B cell (primary cell): Measurements from ENCODE around the gene FIBCD1. TPM values are rescaled to one million over a fixed set of nuclear protein-coding genes. Genes with fewer than 3 reads are reported as not detected.

Source experiments
- ATAC-seq: fragments of 200-7000 bp; cut with Tn5 transposase; one replicate; pipeline ENCODE4 v1.10.0; 2021; ENCODE audit warnings: low read depth, mild to moderate bottlenecking, moderate number of reproducible peaks, moderate library complexity
- CTCF ChIA-PET: fragments of 350-600 bp; sonication (Branson Sonifier 250); formaldehyde crosslinking; loops from one replicate; lab custom pipeline; 2021; ENCODE audit warnings: antibody characterized with exemption, inconsistent platforms; lab: Charles Lee
- POLR2A ChIA-PET: fragments of 350-600 bp; sonication (Branson Sonifier 250); formaldehyde crosslinking; loops from one replicate; lab custom pipeline; 2021; ENCODE audit warnings: antibody characterized with exemption; lab: Charles Lee
- DNase-seq: peaks from one replicate; pipeline ENCODE4 v3.0.0; 2013
- H2AFZ ChIP-seq: 2 replicates; pipeline ENCODE4 v1.6.1; 2012; ENCODE audit warnings: mild to moderate bottlenecking, low read depth, low read length; ENCODE audit not compliant: insufficient read depth, poor library complexity, severe bottlenecking
- H3K27ac ChIP-seq, 2 donors: 1 replicate in 1 of 2; 2 replicates in 1 of 2; pipeline ENCODE4 v1.5.1; 2012 to 2013; ENCODE audit warnings: low read length in 2 of 2, mild to moderate bottlenecking in 2 of 2, moderate library complexity in 1 of 2
- H3K27me3 ChIP-seq, 4 experiments: fragments of 200-600 bp in 1 of 4; sonication (generic) in 1 of 4; replicated peaks in 1 of 4; 1 replicate in 2 of 4; 2 replicates in 2 of 4; pipeline versions ENCODE4 v1.6.1 to v1.7.0; 2013 to 2016; ENCODE audit warnings: low read length in 3 of 4, mild to moderate bottlenecking in 2 of 4, mixed read lengths in 1 of 4, moderate library complexity in 1 of 4; ENCODE audit not compliant: insufficient read depth in 4 of 4, control insufficient read depth in 3 of 4; ENCODE audit errors: control extremely low read depth in 1 of 4
- H3K36me3 ChIP-seq, 2 experiments: replicated peaks in 1 of 2; 1 replicate in 1 of 2; 2 replicates in 1 of 2; pipeline versions ENCODE4 v1.6.1 to v1.7.1; 2013; ENCODE audit warnings: low read length in 1 of 2; ENCODE audit not compliant: insufficient read depth in 2 of 2, control insufficient read depth in 1 of 2; ENCODE audit errors: control extremely low read depth in 1 of 2, extremely low read depth in 1 of 2
- H3K4me1 ChIP-seq, 2 donors: fragments of 200-600 bp in 1 of 2; sonication (generic) in 1 of 2; 1 replicate in 1 of 2; 2 replicates in 1 of 2; pipeline versions ENCODE4 v1.5.1 to v1.6.1; 2013 to 2017; ENCODE audit warnings: low read length in 2 of 2; ENCODE audit not compliant: control insufficient read depth in 2 of 2, insufficient read depth in 2 of 2
- H3K4me2 ChIP-seq: replicated peaks from 2 replicates; pipeline ENCODE3; 2012; ENCODE audit warnings: mild to moderate bottlenecking, low read depth, low read length; ENCODE audit not compliant: poor library complexity, severe bottlenecking
- H3K4me3 ChIP-seq, 5 experiments: fragments of 200-600 bp in 1 of 5; sonication (generic) in 1 of 5; 1 replicate in 3 of 5; 2 replicates in 2 of 5; pipeline versions ENCODE4 v1.5.1 to v1.7.0; 2011 to 2016; ENCODE audit warnings: low read length in 4 of 5, mild to moderate bottlenecking in 4 of 5, low read depth in 2 of 5, control low read depth in 1 of 5, moderate library complexity in 1 of 5; ENCODE audit not compliant: insufficient read depth in 1 of 5; ENCODE audit errors: control extremely low read depth in 1 of 5, extremely low read depth in 1 of 5
- H3K79me2 ChIP-seq: fragments of 200-600 bp; sonication (generic); one replicate; pipeline ENCODE4 v1.6.0; 2016; ENCODE audit warnings: low read length; ENCODE audit not compliant: control insufficient read depth, insufficient read depth
- H3K9ac ChIP-seq: fragments of 200-600 bp; sonication (generic); 2 replicates; pipeline ENCODE4 v1.6.1; 2017; ENCODE audit warnings: mild to moderate bottlenecking, low read length, moderate library complexity
- H3K9me3 ChIP-seq, 3 donors: one replicate each; pipeline versions ENCODE4 v1.6.1 to v1.7.1; 2013; ENCODE audit warnings: low read length in 2 of 3; ENCODE audit not compliant: control insufficient read depth in 2 of 3, insufficient read depth in 1 of 3; ENCODE audit errors: control extremely low read depth in 1 of 3
- H4K20me1 ChIP-seq: 2 replicates; pipeline ENCODE4 v1.6.0; 2012; ENCODE audit warnings: mild to moderate bottlenecking, low read length; ENCODE audit not compliant: insufficient read depth, control insufficient read depth, poor library complexity, severe bottlenecking
- H3K27ac Mint-ChIP-seq: one replicate; pipeline ENCODE4 v1.8.0; 2021; ENCODE audit warnings: mixed read lengths
- H3K27me3 Mint-ChIP-seq: one replicate; pipeline ENCODE4 v1.8.0; 2021; ENCODE audit warnings: mixed read lengths
- H3K4me1 Mint-ChIP-seq: one replicate; pipeline ENCODE4 v1.8.0; 2021; ENCODE audit warnings: mixed read lengths
- H3K4me3 Mint-ChIP-seq: one replicate; pipeline ENCODE4 v1.8.0; 2021; ENCODE audit warnings: mixed read lengths
- H3K9me3 Mint-ChIP-seq: one replicate; pipeline ENCODE4 v1.8.0; 2022; ENCODE audit warnings: mixed read lengths; ENCODE audit not compliant: insufficient read depth
- EZH2 ChIP-seq: IDR thresholded peaks from 2 replicates; pipeline ENCODE4 v1.6.1; 2012; ENCODE audit warnings: borderline replicate concordance, low read depth, mild to moderate bottlenecking, moderate library complexity, low read length; ENCODE audit not compliant: insufficient read depth, poor library complexity, severe bottlenecking
- WGBS: methylation state at CpG from one replicate; pipeline ENCODE4 v1.1.5; 2013; ENCODE audit warnings: missing lambda C conversion rate; ENCODE audit not compliant: insufficient coverage; 5-methylcytosine and 5-hydroxymethylcytosine counted together
- intact Hi-C: fragments of 100-400 bp; cut with micrococcal nuclease; formaldehyde crosslinking; loops from one replicate; pipeline ENCODE4 v1.10.0; 2022
- polyA plus RNA-seq: library from polyadenylated mRNA; depleted of rRNA; stranded (reverse); fragments of >200 nt; gene quantifications from 2 replicates; pipeline ENCODE4 v1.2.3, GENCODE V29; 2012
- total RNA-seq, 2 donors: library from RNA; stranded (reverse); fragments of 120-200 nt in 1 of 2; gene quantifications; 1 replicate in 1 of 2; 2 replicates in 1 of 2; pipeline versions ENCODE4 v1.2.3 to v1.2.4, GENCODE V29; 2013 to 2022
- TF ChIP-seq, protein P1 (sequence below): fragments of 200-600 bp; IDR thresholded peaks from one replicate; pipeline ENCODE4 v1.8.0; 2022; ENCODE audit warnings: antibody characterized with exemption, mild to moderate bottlenecking

Gene FIBCD1
- total and polyA plus RNA-seq, 2 donors (not counting 1 experiment from before 2014, with no cell fraction given), result not detected

DNA sequence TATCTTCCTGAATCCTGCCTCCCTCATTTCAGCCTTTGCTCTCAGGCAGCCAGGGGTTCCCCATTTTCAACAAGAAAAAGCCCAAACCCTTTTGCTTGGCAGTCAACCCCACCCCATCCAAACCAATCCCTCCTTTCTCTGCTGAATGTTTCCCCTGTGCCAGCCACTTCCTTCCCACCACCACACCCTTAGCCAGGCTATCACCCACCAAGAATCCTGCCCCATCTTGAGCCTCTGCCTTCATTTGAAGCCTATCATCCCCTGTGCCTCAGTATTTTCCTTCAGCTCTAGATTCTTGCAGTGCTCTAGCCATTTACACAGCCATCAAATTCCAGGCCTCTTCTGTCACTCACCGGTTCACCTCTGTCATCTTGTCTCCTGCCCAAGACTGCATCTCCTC lies 15.3 kb upstream of the FIBCD1 start:
- Mint-ChIP-seq H3K9me3 (peaks cover 5% of the 10 kb centered on the region), H3K27ac (no peak overlapping the region), H3K27me3 (peaks cover 15% of the 10 kb centered on the region), H3K4me3 (no peak overlapping the region), H3K4me1 (no peaks in the 10 kb centered on the region)
- intact Hi-C loops, result no loop called here
- no CpG with 5 or more reads among the region's 1 CpG for WGBS
- Histone ChIP-seq H3K4me2 (no peak overlapping the region), H3K9me3 (peaks cover 0 to 36% (median 0%) of the 10 kb centered on the region in 3 donors), H3K4me3 (no peak overlapping the region), H3K36me3 (no peaks in the 10 kb centered on the region), H4K20me1 (no peaks in the 10 kb centered on the region), H2AFZ (no peak overlapping the region), H3K27ac (no peak overlapping the region), H3K9ac (no peak overlapping the region), H3K27me3 (peaks cover 0 to 5% (median 0%) of the 10 kb centered on the region in 4 experiments), H3K4me1 (no peaks in the 10 kb centered on the region), H3K79me2 (no peaks in the 10 kb centered on the region)
- CTCF ChIA-PET, result no interaction called here
- DNase-seq (no peak), ATAC-seq (no peak)
- no peak for TF ChIP-seq EZH2
- TF ChIP-seq, protein P1, sequence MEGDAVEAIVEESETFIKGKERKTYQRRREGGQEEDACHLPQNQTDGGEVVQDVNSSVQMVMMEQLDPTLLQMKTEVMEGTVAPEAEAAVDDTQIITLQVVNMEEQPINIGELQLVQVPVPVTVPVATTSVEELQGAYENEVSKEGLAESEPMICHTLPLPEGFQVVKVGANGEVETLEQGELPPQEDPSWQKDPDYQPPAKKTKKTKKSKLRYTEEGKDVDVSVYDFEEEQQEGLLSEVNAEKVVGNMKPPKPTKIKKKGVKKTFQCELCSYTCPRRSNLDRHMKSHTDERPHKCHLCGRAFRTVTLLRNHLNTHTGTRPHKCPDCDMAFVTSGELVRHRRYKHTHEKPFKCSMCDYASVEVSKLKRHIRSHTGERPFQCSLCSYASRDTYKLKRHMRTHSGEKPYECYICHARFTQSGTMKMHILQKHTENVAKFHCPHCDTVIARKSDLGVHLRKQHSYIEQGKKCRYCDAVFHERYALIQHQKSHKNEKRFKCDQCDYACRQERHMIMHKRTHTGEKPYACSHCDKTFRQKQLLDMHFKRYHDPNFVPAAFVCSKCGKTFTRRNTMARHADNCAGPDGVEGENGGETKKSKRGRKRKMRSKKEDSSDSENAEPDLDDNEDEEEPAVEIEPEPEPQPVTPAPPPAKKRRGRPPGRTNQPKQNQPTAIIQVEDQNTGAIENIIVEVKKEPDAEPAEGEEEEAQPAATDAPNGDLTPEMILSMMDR, result no peak
- POLR2A ChIA-PET, result no interaction called here

DNA sequence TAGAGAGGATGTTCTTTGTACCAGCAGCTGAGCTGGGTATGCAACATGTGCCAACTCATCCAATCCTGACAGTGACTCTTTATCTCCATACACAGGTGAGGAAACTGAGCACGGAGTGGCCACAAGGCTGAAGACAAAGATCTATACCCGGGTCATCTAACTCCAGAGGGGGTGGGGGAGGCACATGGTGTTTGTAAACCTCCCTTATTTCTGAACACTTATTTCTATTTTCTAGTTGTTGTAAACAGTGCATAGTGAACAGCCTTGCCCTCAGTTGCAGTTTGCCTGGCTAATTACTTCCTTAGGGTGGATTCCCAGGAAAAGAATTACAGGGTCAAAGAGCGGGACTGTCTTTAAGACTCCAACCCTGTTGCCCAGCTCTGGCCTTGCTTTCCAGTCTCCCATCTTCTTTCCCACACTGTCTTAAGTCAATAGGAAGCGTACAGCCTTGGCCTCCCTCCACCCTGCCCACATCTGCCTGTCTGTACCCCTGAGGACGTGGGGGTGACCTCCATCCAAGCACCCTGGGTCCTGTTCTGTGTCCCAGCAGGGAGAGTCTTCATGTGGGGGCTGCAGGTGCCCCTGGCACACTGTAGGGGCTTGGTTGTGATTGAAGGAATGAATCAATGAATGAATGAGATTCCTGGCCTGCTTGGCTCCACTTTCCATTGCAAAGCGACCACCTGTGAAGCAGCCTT lies 13.2 kb upstream of the FIBCD1 start:
- Histone ChIP-seq H3K9me3 (peaks cover 0 to 28% (median 0%) of the 10 kb centered on the region in 3 donors), H3K27ac (no peak overlapping the region), H3K9ac (no peak overlapping the region), H3K4me2 (no peak overlapping the region), H2AFZ (no peak overlapping the region), H3K79me2 (no peaks in the 10 kb centered on the region), H4K20me1 (no peaks in the 10 kb centered on the region), H3K4me1 (no peaks in the 10 kb centered on the region), H3K4me3 (no peak overlapping the region), H3K27me3 (peaks cover 0 to 9% (median 0%) of the 10 kb centered on the region in 4 experiments), H3K36me3 (no peaks in the 10 kb centered on the region)
- H3K27ac Mint-ChIP-seq, result no peak overlapping the region
- DNase-seq, result no peak
- intact Hi-C loops, result no loop called here
- WGBS, result 72% methylated on average over 2 of the region's 6 CpGs
- no peak overlapping the region for H3K4me3 Mint-ChIP-seq
- peaks cover 3% of the 10 kb centered on the region for H3K9me3 Mint-ChIP-seq
- ATAC-seq, result no peak
- ChIA-PET CTCF (no interaction called here), POLR2A (no interaction called here)
- TF ChIP-seq, protein P1, result no peak
- TF ChIP-seq EZH2, result no peak
- H3K27me3 Mint-ChIP-seq, result peaks cover 33% of the 10 kb centered on the region
- H3K4me1 Mint-ChIP-seq, result no peaks in the 10 kb centered on the region
